GM12892 (cell line): ENCODE measurements around the gene FAM200C.

Experiments
- POLR2A ChIP-seq: IDR thresholded peaks from 2 replicates; pipeline ENCODE4 v1.6.1; 2011; ENCODE audit warnings: low read depth, low read length, control low read depth
- POLR2AphosphoS5 ChIP-seq: IDR thresholded peaks from 2 replicates; pipeline ENCODE4 v1.6.1; 2011; ENCODE audit warnings: low read depth, low read length, control low read depth

GRCh38 chr5:160359242-160359641 is 40.6 kb downstream of the FAM200C start:
- TF ChIP-seq POLR2AphosphoS5, result no peak
- TF ChIP-seq POLR2A, result no peak
